ENCODE data around the gene TBCEL.
"Not testable (repeated sequence)": the region's sequence is repeated elsewhere in the genome, so short reads cannot be mapped to it uniquely, and the experiment has no call there.

The TBCEL gene

GRCh38 chr11:121023848-121024751 is at the start of gene TBCEL:
TBCEL (plus strand) TSS chr11:121024102; CDS start chr11:121045691, 21,589 bp downstream.
- DNase-seq (ENCODE audit: low read depth in 2 of 2): peak; percentile 71 to 72

GRCh38 chr11:120974466-120974865 is 49.4 kb upstream of the TBCEL start:
- no peak for DNase-seq (ENCODE audit: low read depth in 2 of 2)

GRCh38 chr11:120974965-120975364 is 48.9 kb upstream of the TBCEL start:
- no peak for DNase-seq (ENCODE audit: low read depth in 2 of 2)

- DNase-seq (ENCODE audit: low read depth in 2 of 2): peak in 1 of 2 experiments; percentile 3
Observed at GRCh38 chr11:120977266-120978137, 46.4 kb upstream of the TBCEL start.

GRCh38 chr11:120978701-120979100 is 45.2 kb upstream of the TBCEL start:
- DNase-seq (ENCODE audit: low read depth in 2 of 2): no peak

- peak in 1 of 2 experiments; percentile 17 for DNase-seq (ENCODE audit: low read depth in 2 of 2)
Observed at GRCh38 chr11:120985718-120986569, 38.0 kb upstream of the TBCEL start.

- DNase-seq (ENCODE audit: low read depth in 2 of 2): no peak
Observed at GRCh38 chr11:120988603-120989002, 35.3 kb upstream of the TBCEL start.

GRCh38 chr11:120991830-120992686 is 31.8 kb upstream of the TBCEL start:
- DNase-seq (ENCODE audit: low read depth in 2 of 2): no peak

GRCh38 chr11:120994091-120994859 is 29.6 kb upstream of the TBCEL start:
- no peak for DNase-seq (ENCODE audit: low read depth in 2 of 2)

- DNase-seq (ENCODE audit: low read depth in 2 of 2): no peak
Observed at GRCh38 chr11:120995184-120995583, 28.7 kb upstream of the TBCEL start.

GRCh38 chr11:120996973-120997372 is 26.9 kb upstream of the TBCEL start:
- no peak for DNase-seq (ENCODE audit: low read depth in 2 of 2)

GRCh38 chr11:120998581-120998980 is 25.3 kb upstream of the TBCEL start:
- DNase-seq (ENCODE audit: low read depth in 2 of 2): no peak

- no peak for DNase-seq (ENCODE audit: low read depth in 2 of 2)
Observed at GRCh38 chr11:121004206-121004840, 19.6 kb upstream of the TBCEL start.

- DNase-seq (ENCODE audit: low read depth in 2 of 2): no peak
Observed at GRCh38 chr11:121006922-121007321, 17.0 kb upstream of the TBCEL start.

GRCh38 chr11:121008551-121008950 is 15.4 kb upstream of the TBCEL start:
- DNase-seq (ENCODE audit: low read depth in 2 of 2): no peak

GRCh38 chr11:121012091-121012490 is 11.8 kb upstream of the TBCEL start:
- no peak for DNase-seq (ENCODE audit: low read depth in 2 of 2)

GRCh38 chr11:121018746-121019145 is 5.2 kb upstream of the TBCEL start:
- no peak for DNase-seq (ENCODE audit: low read depth in 2 of 2)

GRCh38 chr11:121021718-121022117 is 2.2 kb upstream of the TBCEL start:
- DNase-seq (ENCODE audit: low read depth in 2 of 2): not testable (repeated sequence)

GRCh38 chr11:121024989-121025388 is 1.1 kb downstream of the TBCEL start:
- no peak for DNase-seq (ENCODE audit: low read depth in 2 of 2)

All from fibroblast of skin of left quadriceps (primary cell).